CD4-positive, alpha-beta T cell treated with Interleukin-2 at 100 ng/mL for 4 hours (primary cell): Measurements from ENCODE around the gene RAB8B.

Experiments used
- DNase-seq: peaks from one replicate; pipeline ENCODE4 v3.0.0-alpha.2; 2020; ENCODE audit warnings: low spot score

Gene RAB8B

GRCh38 chr15:63185206-63185605, 4.2 kb upstream of the RAB8B start:
- DNase-seq, result no peak

- DNase-seq, result no peak
Observed at GRCh38 chr15:63186065-63186464, 3.3 kb upstream of the RAB8B start.

- DNase-seq, result no peak
Observed at GRCh38 chr15:63187589-63188226, 1.7 kb upstream of the RAB8B start.

GRCh38 chr15:63188247-63188925, 1.0 kb upstream of the RAB8B start:
- no peak for DNase-seq

- DNase-seq, result no peak
Observed at GRCh38 chr15:63189941-63190768, 749 bp downstream of the RAB8B start.

- DNase-seq, result no peak
Observed at GRCh38 chr15:63190769-63191649, 1.6 kb downstream of the RAB8B start.

- DNase-seq, result peak; percentile 85
Observed at GRCh38 chr15:63191895-63192618, 2.7 kb downstream of the RAB8B start.

- no peak for DNase-seq
Observed at GRCh38 chr15:63192619-63193206, 3.3 kb downstream of the RAB8B start.

GRCh38 chr15:63194302-63194701, 4.9 kb downstream of the RAB8B start:
- no peak for DNase-seq

- no peak for DNase-seq
Observed at GRCh38 chr15:63194880-63195568, 5.6 kb downstream of the RAB8B start.

GRCh38 chr15:63195569-63196015, 6.2 kb downstream of the RAB8B start:
- DNase-seq, result no peak

GRCh38 chr15:63196842-63197241, 7.4 kb downstream of the RAB8B start:
- no peak for DNase-seq

GRCh38 chr15:63197626-63198025, 8.2 kb downstream of the RAB8B start:
- no peak for DNase-seq

- DNase-seq, result no peak
Observed at GRCh38 chr15:63198371-63199250, 9.2 kb downstream of the RAB8B start.

GRCh38 chr15:63200464-63201249, 11.3 kb downstream of the RAB8B start:
- no peak for DNase-seq

- DNase-seq, result no peak
Observed at GRCh38 chr15:63202861-63203260, 13.5 kb downstream of the RAB8B start.

GRCh38 chr15:63203451-63204090, 14.2 kb downstream of the RAB8B start:
- DNase-seq, result peak; percentile 65

GRCh38 chr15:63206079-63206478, 16.7 kb downstream of the RAB8B start:
- DNase-seq, result no peak
